NCI-H524 treated with DMSO at 0.1 percent for 48 hours (cell line): ENCODE measurements around the gene ERBB3.

ENCODE experiments used
- DNase-seq: peaks from one replicate; lab custom pipeline; 2025; lab: John Stamatoyannopoulos, UW

Gene ERBB3

GRCh38 chr12:56137853-56138571, 58.0 kb downstream of the ERBB3 start:
- DNase-seq = no peak

- DNase-seq = no peak
Observed at GRCh38 chr12:56141946-56142784, 62.2 kb downstream of the ERBB3 start.

GRCh38 chr12:56143217-56143616, 63.3 kb downstream of the ERBB3 start:
- no peak for DNase-seq

GRCh38 chr12:56143870-56144269, 63.9 kb downstream of the ERBB3 start:
- DNase-seq = no peak

GRCh38 chr12:56145217-56145616, 65.3 kb downstream of the ERBB3 start:
- DNase-seq = no peak

GRCh38 chr12:56146492-56147460, 66.8 kb downstream of the ERBB3 start:
- no peak for DNase-seq

- no peak for DNase-seq
Observed at GRCh38 chr12:56150563-56150962, 70.6 kb downstream of the ERBB3 start.

- no peak for DNase-seq
Observed at GRCh38 chr12:56151672-56152131, 71.7 kb downstream of the ERBB3 start.

- peak; percentile 40 for DNase-seq
Observed at GRCh38 chr12:56152132-56152755, 72.3 kb downstream of the ERBB3 start, which contains the start of gene MYL6B. Gene MYL6B, plus strand, starts transcription at chr12:56152587. Its CDS starts 1,332 bp downstream, at chr12:56153919.
